SK-N-SH (cell line): Measurements from ENCODE around the gene OR10H4. TPM values are rescaled to one million over a fixed set of nuclear protein-coding genes. Genes with fewer than 3 reads are reported as not detected.
"Not testable (repeated sequence)": the region's sequence is repeated elsewhere in the genome, so short reads cannot be mapped to it uniquely, and the experiment has no call there.

Experiments used
- CTCF ChIA-PET: fragments of 300-600, 350-600 bp; formaldehyde crosslinking; extraction: SDS; loops from one replicate; lab custom pipeline; 2021; lab: Yijun Ruan, JAX
- POLR2A ChIA-PET: fragments of 350-600 bp; sonication (Branson Sonifier 250); formaldehyde crosslinking; extraction: SDS; loops from one replicate; lab custom pipeline; 2020; ENCODE audit warnings: antibody characterized with exemption, inconsistent platforms; lab: Yijun Ruan, JAX
- DNase-seq: peaks from one replicate; pipeline ENCODE4 v3.0.0; 2012
- H2AFZ ChIP-seq: fragments of 200-600 bp; sonication (generic); 2 replicates; pipeline ENCODE4 v1.8.1; 2016; ENCODE audit warnings: antibody characterized with exemption, mild to moderate bottlenecking, low read depth
- H3F3A ChIP-seq: fragments of 200-600 bp; sonication (generic); replicated peaks from 2 replicates; pipeline ENCODE3; 2016; ENCODE audit warnings: antibody characterized with exemption, mild to moderate bottlenecking; ENCODE audit not compliant: insufficient read depth
- H3K27ac ChIP-seq, 2 experiments: fragments of 200-500 bp in 1 of 2; fragments of 200-600 bp in 1 of 2; sonication (Bioruptor generic) in 1 of 2; sonication (generic), shearing (Covaris generic) in 1 of 2; 2 replicates each; pipeline versions ENCODE4 v1.5.1 to v1.6.1; 2014 to 2016; ENCODE audit warnings: low read depth in 2 of 2, inconsistent platforms in 1 of 2, low read length in 1 of 2, mild to moderate bottlenecking in 1 of 2, mixed read lengths in 1 of 2
- H3K27me3 ChIP-seq: fragments of 200-600 bp; sonication (generic), shearing (Covaris generic); 2 replicates; pipeline ENCODE4 v1.6.1; 2016; ENCODE audit warnings: mixed run types; ENCODE audit not compliant: insufficient read depth
- H3K36me3 ChIP-seq, 2 experiments: fragments of 200-500 bp in 1 of 2; fragments of 200-600 bp in 1 of 2; sonication (Bioruptor generic) in 1 of 2; sonication (generic) in 1 of 2; replicated peaks in 1 of 2; 2 replicates each; pipeline versions ENCODE3 to v1.5.1; 2014 to 2016; ENCODE audit warnings: low read length in 1 of 2, mild to moderate bottlenecking in 1 of 2; ENCODE audit not compliant: insufficient read depth in 2 of 2, control insufficient read depth in 1 of 2
- H3K4me1 ChIP-seq, 2 experiments: fragments of 200-500 bp in 1 of 2; fragments of 200-600 bp in 1 of 2; sonication (Bioruptor generic) in 1 of 2; sonication (generic), shearing (Covaris generic) in 1 of 2; 2 replicates each; pipeline versions ENCODE4 v1.5.1 to v1.6.1; 2014 to 2016; ENCODE audit warnings: low read depth in 1 of 2, low read length in 1 of 2, mixed run types in 1 of 2; ENCODE audit not compliant: insufficient read depth in 2 of 2, control insufficient read depth in 1 of 2
- H3K4me2 ChIP-seq: fragments of 200-600 bp; sonication (generic), shearing (Covaris generic); 2 replicates; pipeline ENCODE4 v1.6.1; 2017; ENCODE audit warnings: mixed run types
- H3K4me3 ChIP-seq, 2 experiments: fragments of 200-500 bp in 1 of 2; fragments of 200-600 bp in 1 of 2; sonication (Bioruptor generic) in 1 of 2; sonication (generic), shearing (Covaris generic) in 1 of 2; 2 replicates each; pipeline versions ENCODE4 v1.5.1 to v1.8.1; 2014 to 2016; ENCODE audit warnings: low read depth in 2 of 2, inconsistent platforms in 1 of 2, low read length in 1 of 2, mild to moderate bottlenecking in 1 of 2, mixed read lengths in 1 of 2, moderate library complexity in 1 of 2
- H3K79me2 ChIP-seq: fragments of 200-600 bp; sonication (generic); 2 replicates; pipeline ENCODE4 v1.8.1; 2017; ENCODE audit warnings: mild to moderate bottlenecking; ENCODE audit not compliant: insufficient read depth
- H3K9ac ChIP-seq: fragments of 200-600 bp; sonication (generic); 2 replicates; pipeline ENCODE4 v1.6.1; 2017; ENCODE audit warnings: mixed run types
- H3K9me2 ChIP-seq: fragments of 200-600 bp; sonication (generic); 2 replicates; pipeline ENCODE4 v1.6.1; 2017; ENCODE audit warnings: mixed run types
- H3K9me3 ChIP-seq: fragments of 200-600 bp; sonication (generic); 2 replicates; pipeline ENCODE4 v1.6.1; 2017; ENCODE audit warnings: mixed run types, mild to moderate bottlenecking, moderate library complexity
- H4K20me1 ChIP-seq: fragments of 200-600 bp; sonication (generic); 2 replicates; pipeline ENCODE4 v1.6.1; 2017; ENCODE audit warnings: mild to moderate bottlenecking, mixed run types; ENCODE audit not compliant: insufficient read depth
- EP300 ChIP-seq, 2 experiments: IDR thresholded peaks; 2 replicates each; pipeline versions ENCODE4 v1.4.0 to v1.6.1; 2012; ENCODE audit warnings: borderline replicate concordance in 1 of 2, low read depth in 1 of 2, low read length in 1 of 2
- FOSL2 ChIP-seq: IDR thresholded peaks from 2 replicates; pipeline ENCODE4 v1.4.0; 2012; ENCODE audit warnings: low read depth, mild to moderate bottlenecking, moderate library complexity, borderline replicate concordance
- FOXJ3 ChIP-seq: sonication (generic); formaldehyde crosslinking; IDR thresholded peaks from 2 replicates; pipeline ENCODE4 v1.5.1; 2020; ENCODE audit warnings: mild to moderate bottlenecking, missing genetic modification reagents
- GABPA ChIP-seq: IDR thresholded peaks from 2 replicates; pipeline ENCODE4 v1.4.0; 2012; ENCODE audit warnings: low read depth, mild to moderate bottlenecking
- MXI1 ChIP-seq: IDR thresholded peaks from 2 replicates; pipeline ENCODE4 v1.6.1; 2012; ENCODE audit warnings: mild to moderate bottlenecking, low read depth, low read length, improper control_type of control experiment
- NFIC ChIP-seq: IDR thresholded peaks from 2 replicates; pipeline ENCODE4 v1.4.0; 2012; ENCODE audit warnings: borderline replicate concordance
- PBX3 ChIP-seq: IDR thresholded peaks from 2 replicates; pipeline ENCODE4; 2012
- RCOR1 ChIP-seq: fragments of 150-350 bp; IDR thresholded peaks from 2 replicates; pipeline ENCODE4 v1.6.1; 2017; ENCODE audit warnings: antibody characterized with exemption, low read length
- REST ChIP-seq: IDR thresholded peaks from 2 replicates; pipeline ENCODE4 v1.6.1; 2012; ENCODE audit warnings: mild to moderate bottlenecking, low read depth, low read length, moderate library complexity
- RFX5 ChIP-seq: IDR thresholded peaks from 2 replicates; pipeline ENCODE4 v1.6.1; 2012; ENCODE audit warnings: mild to moderate bottlenecking, improper control_type of control experiment, low read length
- RXRA ChIP-seq: IDR thresholded peaks from 2 replicates; pipeline ENCODE4 v1.4.0; 2012; ENCODE audit warnings: low read depth, mild to moderate bottlenecking, borderline replicate concordance
- SMC3 ChIP-seq: IDR thresholded peaks from 2 replicates; pipeline ENCODE4 v1.6.1; 2012; ENCODE audit warnings: low read depth, low read length, improper control_type of control experiment
- TAF1 ChIP-seq: IDR thresholded peaks from 2 replicates; pipeline ENCODE4 v1.6.1; 2012; ENCODE audit warnings: low read depth, mild to moderate bottlenecking, low read length, moderate library complexity, borderline replicate concordance
- TCF12 ChIP-seq: IDR thresholded peaks from 2 replicates; pipeline ENCODE4 v1.4.0; 2012
- TEAD4 ChIP-seq: IDR thresholded peaks from 2 replicates; pipeline ENCODE4 v1.4.0; 2012; ENCODE audit warnings: mild to moderate bottlenecking, borderline replicate concordance; ENCODE audit not compliant: insufficient read depth
- USF1 ChIP-seq: IDR thresholded peaks from 2 replicates; pipeline ENCODE4 v1.4.0; 2012; ENCODE audit warnings: low read depth, borderline replicate concordance
- USF2 ChIP-seq: fragments of 150-350 bp; IDR thresholded peaks from 2 replicates; pipeline ENCODE4 v1.6.1; 2017; ENCODE audit warnings: antibody characterized with exemption, low read length, low read depth, borderline replicate concordance
- WGBS: methylation state at CpG from one replicate; pipeline ENCODE4 v1.1.6; 2017; ENCODE audit warnings: low lambda C conversion rate; 5-methylcytosine and 5-hydroxymethylcytosine counted together
- polyA plus RNA-seq, 3 experiments: library from polyadenylated mRNA; depleted of rRNA; stranded (reverse); fragments of >200 nt; gene quantifications; 2 replicates each; pipeline ENCODE4 v1.2.3, GENCODE V29; 2012

The OR10H4 gene
- polyA plus RNA-seq, 1 of the 3 experiments (the other 2 are of a cell fraction): not detected

GRCh38 chr19:15964231-15964630 is 15.4 kb downstream of the OR10H4 start:
- H2AFZ ChIP-seq: no peak overlapping the region
- H3K9me2 ChIP-seq: no peaks in the 10 kb centered on the region
- no peaks in the 10 kb centered on the region for H3K36me3 ChIP-seq
- ChIA-PET POLR2A (no interaction called here), CTCF (interaction anchor here (1.2 kb wide), 1 partner anchor 77 kb away, joined by 6 read pairs; no protein-coding TSS in a partner anchor)
- no peak overlapping the region for H3K4me3 ChIP-seq
- H3F3A ChIP-seq: no peaks in the 10 kb centered on the region
- no peak overlapping the region for H3K9ac ChIP-seq
- no peak for TF ChIP-seq USF1
- TF ChIP-seq RCOR1: no peak
- TF ChIP-seq TEAD4: no peak
- no peak for TF ChIP-seq MXI1
- no peak for TF ChIP-seq TAF1
- no peak for TF ChIP-seq GABPA
- TF ChIP-seq NFIC: no peak
- no peak for TF ChIP-seq RXRA
- no peak for TF ChIP-seq PBX3
- no peak for TF ChIP-seq FOSL2
- no peak for TF ChIP-seq FOXJ3 (CRISPR knock-in tag)
- no peak for TF ChIP-seq USF2
- peaks cover 8% of the 10 kb centered on the region; the same call in 1 of the 2 replicates for H3K27me3 ChIP-seq
- no peak overlapping the region for H3K4me2 ChIP-seq
- no peak overlapping the region for H3K27ac ChIP-seq
- no peaks in the 10 kb centered on the region for H4K20me1 ChIP-seq
- no peaks in the 10 kb centered on the region for H3K4me1 ChIP-seq
- H3K9me3 ChIP-seq: no peaks in the 10 kb centered on the region
- WGBS: 0% methylated on average over 2 of the region's 2 CpGs
- no peaks in the 10 kb centered on the region for H3K79me2 ChIP-seq
- no peak for DNase-seq

- no peak overlapping the region for H3K4me2 ChIP-seq
- H3K27me3 ChIP-seq: peaks cover 8% of the 10 kb centered on the region; the same call in 1 of the 2 replicates
- H3F3A ChIP-seq: no peaks in the 10 kb centered on the region
- H3K4me1 ChIP-seq: no peaks in the 10 kb centered on the region
- H3K4me3 ChIP-seq: no peak overlapping the region
- POLR2A ChIA-PET: no interaction called here
- H3K9me2 ChIP-seq: no peaks in the 10 kb centered on the region
- H3K27ac ChIP-seq: no peak overlapping the region
- H2AFZ ChIP-seq: no peak overlapping the region
- no peaks in the 10 kb centered on the region for H3K79me2 ChIP-seq
- no peaks in the 10 kb centered on the region for H3K9me3 ChIP-seq
- TF ChIP-seq TCF12 (no peak), RFX5 (no peak), EP300 (IDR thresholded peaks at IDR 0.05; ENCODE audit: borderline replicate concordance in 1 of 2, low read depth in 1 of 2, low read length in 1 of 2) (no peak), REST (no peak), RCOR1 (no peak), SMC3 (no peak), MXI1 (no peak), GABPA (no peak)
- TF ChIP-seq, all 33 proteins: peak for 0
- CTCF ChIA-PET: no interaction called here
- H3K9ac ChIP-seq: no peak overlapping the region
- no peak for DNase-seq
- H3K36me3 ChIP-seq: no peaks in the 10 kb centered on the region
- 37% methylated on average over 5 of the region's 5 CpGs for WGBS
- H4K20me1 ChIP-seq: no peaks in the 10 kb centered on the region
These were observed 22.5 kb downstream of the OR10H4 start for GRCh38 chr19:15971224-15971780.

GRCh38 chr19:15972043-15972442 is 23.2 kb downstream of the OR10H4 start:
- H3K4me1 ChIP-seq, H3K36me3 ChIP-seq, H3K9me2 ChIP-seq, H3K27ac ChIP-seq, H3K79me2 ChIP-seq, H3K9ac ChIP-seq, DNase-seq, POLR2A ChIA-PET, H3K9me3 ChIP-seq, H3K27me3 ChIP-seq, H3K4me2 ChIP-seq, H2AFZ ChIP-seq, H4K20me1 ChIP-seq, CTCF ChIA-PET, H3K4me3 ChIP-seq, H3F3A ChIP-seq: not testable (repeated sequence)
